Muscle layer of duodenum (tissue), 2 donors: ENCODE data around the gene SERINC1.

Source experiments
- H3K27ac ChIP-seq: one replicate; pipeline ENCODE4 v1.7.0; 2013; ENCODE audit warnings: mild to moderate bottlenecking, low read length
- H3K27me3 ChIP-seq: one replicate; pipeline ENCODE4 v1.7.0; 2013; ENCODE audit warnings: low read depth, mild to moderate bottlenecking, control low read depth, low read length
- H3K36me3 ChIP-seq, 2 donors: one replicate each; pipeline ENCODE4 v1.7.0; 2013; ENCODE audit warnings: low read length in 2 of 2, control low read depth in 1 of 2, mild to moderate bottlenecking in 1 of 2; ENCODE audit not compliant: insufficient read depth in 2 of 2, control insufficient read depth in 1 of 2
- H3K4me1 ChIP-seq, 2 donors: one replicate each; pipeline ENCODE4 v1.7.0; 2013; ENCODE audit warnings: low read length in 2 of 2, mild to moderate bottlenecking in 2 of 2, control low read depth in 1 of 2, moderate library complexity in 1 of 2; ENCODE audit not compliant: insufficient read depth in 2 of 2, control insufficient read depth in 1 of 2
- H3K4me3 ChIP-seq, 2 donors: one replicate each; pipeline ENCODE4 v1.7.0; 2013; ENCODE audit warnings: low read length in 2 of 2, low read depth in 1 of 2, mild to moderate bottlenecking in 1 of 2
- H3K9me3 ChIP-seq, 2 donors: one replicate each; pipeline ENCODE4 v1.7.0; 2013; ENCODE audit warnings: low read length in 2 of 2, control low read depth in 1 of 2, mild to moderate bottlenecking in 1 of 2; ENCODE audit not compliant: control insufficient read depth in 1 of 2
- donor health status: healthy.

The SERINC1 gene

DNA sequence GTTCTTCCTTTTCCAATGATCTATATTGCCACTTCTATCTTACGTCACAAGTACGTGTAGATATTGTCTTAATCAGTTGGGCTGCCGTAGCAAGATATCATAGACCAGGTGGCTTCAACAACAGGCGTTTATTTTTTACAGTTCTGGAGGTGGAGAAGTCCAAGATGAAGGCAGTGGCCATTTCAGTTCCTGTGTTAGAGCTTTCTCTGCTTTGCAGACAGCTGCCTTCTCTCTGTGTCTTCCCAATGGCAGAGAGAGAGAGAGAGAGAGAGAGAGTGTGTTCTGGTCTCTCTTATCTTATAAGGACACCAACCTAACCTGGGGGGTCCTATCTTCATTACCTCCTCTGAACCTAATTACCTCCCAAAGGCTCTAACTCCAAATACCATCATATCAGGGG, 63.9 kb downstream of the SERINC1 start:
- peaks cover 0 to 17% of the 10 kb centered on the region in 2 donors for H3K4me1 ChIP-seq
- no peaks in the 10 kb centered on the region for H3K9me3 ChIP-seq
- no peaks in the 10 kb centered on the region for H3K36me3 ChIP-seq
- no peaks in the 10 kb centered on the region for H3K27me3 ChIP-seq
- no peak overlapping the region for H3K27ac ChIP-seq
- H3K4me3 ChIP-seq: no peak overlapping the region

DNA sequence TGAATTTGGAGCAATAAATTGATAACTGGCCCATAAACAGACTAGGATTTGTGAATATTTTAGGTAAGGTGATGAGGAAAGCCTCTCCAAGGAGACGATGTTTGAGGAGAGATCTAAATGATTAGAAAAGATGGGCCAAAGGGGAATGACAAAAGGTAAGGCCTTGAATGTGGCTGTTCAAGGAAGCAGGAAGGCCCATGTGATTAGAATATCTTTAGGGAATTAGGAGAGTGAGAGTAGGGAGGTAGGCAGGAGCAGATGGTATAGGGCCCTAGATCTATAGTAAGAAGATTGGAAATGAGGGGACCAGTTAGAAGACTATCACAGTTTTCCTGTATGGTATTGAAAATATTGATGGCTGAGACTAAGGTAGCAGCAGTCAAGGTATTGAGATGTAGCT, 65.4 kb downstream of the SERINC1 start:
- no peaks in the 10 kb centered on the region for H3K9me3 ChIP-seq
- peaks cover 0 to 17% of the 10 kb centered on the region in 2 donors for H3K4me1 ChIP-seq
- no peak overlapping the region for H3K27ac ChIP-seq
- no peak overlapping the region for H3K4me3 ChIP-seq
- H3K27me3 ChIP-seq: no peaks in the 10 kb centered on the region
- no peaks in the 10 kb centered on the region for H3K36me3 ChIP-seq

DNA sequence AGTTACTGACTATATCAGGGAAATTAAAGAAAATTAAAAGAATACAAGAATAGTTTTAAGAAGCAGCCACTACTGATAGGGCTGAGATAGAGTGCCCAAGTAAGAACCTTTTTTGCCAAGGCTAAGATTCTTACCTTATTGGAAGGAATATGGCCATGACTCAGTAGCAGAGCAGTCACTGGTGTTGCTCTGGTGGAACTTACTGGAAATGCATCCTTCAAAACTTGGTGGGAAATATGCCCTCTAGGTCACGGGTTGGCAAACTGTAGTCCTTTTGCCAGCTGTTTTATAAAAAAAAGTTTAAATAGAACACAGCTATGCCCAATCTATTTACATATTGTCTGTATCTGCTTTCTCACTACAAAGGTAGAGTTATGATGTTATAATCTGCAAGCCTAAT, 66.2 kb downstream of the SERINC1 start:
- Histone ChIP-seq H3K4me1 (peaks cover 6 to 17% of the 10 kb centered on the region in 2 donors), H3K36me3 (no peaks in the 10 kb centered on the region), H3K27ac (no peak overlapping the region), H3K4me3 (no peak overlapping the region), H3K9me3 (no peaks in the 10 kb centered on the region), H3K27me3 (no peaks in the 10 kb centered on the region)

DNA sequence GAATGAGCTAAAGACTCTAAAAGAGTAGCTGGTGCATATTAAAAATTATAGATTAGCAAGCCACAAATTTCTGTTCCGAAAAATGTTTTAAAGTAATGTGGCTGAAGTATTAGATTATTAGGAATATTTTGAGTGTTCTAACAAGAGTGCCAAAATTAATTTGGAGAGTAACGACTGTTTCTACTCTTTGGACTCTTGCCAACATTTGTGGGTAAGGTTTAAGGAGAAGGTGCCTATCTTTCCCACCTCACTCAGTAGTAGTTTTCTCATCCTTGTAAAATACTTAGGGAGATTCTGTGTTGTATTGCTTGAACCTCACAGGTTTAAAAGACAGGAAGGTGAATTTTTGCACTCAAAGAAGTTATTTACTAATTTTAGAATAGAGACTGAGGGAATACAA, 67.2 kb downstream of the SERINC1 start:
- H3K27me3 ChIP-seq: no peaks in the 10 kb centered on the region
- H3K36me3 ChIP-seq: no peaks in the 10 kb centered on the region
- H3K4me3 ChIP-seq: no peak overlapping the region
- H3K27ac ChIP-seq: no peak overlapping the region
- peaks cover 6 to 17% of the 10 kb centered on the region in 2 donors for H3K4me1 ChIP-seq
- H3K9me3 ChIP-seq: no peaks in the 10 kb centered on the region

DNA sequence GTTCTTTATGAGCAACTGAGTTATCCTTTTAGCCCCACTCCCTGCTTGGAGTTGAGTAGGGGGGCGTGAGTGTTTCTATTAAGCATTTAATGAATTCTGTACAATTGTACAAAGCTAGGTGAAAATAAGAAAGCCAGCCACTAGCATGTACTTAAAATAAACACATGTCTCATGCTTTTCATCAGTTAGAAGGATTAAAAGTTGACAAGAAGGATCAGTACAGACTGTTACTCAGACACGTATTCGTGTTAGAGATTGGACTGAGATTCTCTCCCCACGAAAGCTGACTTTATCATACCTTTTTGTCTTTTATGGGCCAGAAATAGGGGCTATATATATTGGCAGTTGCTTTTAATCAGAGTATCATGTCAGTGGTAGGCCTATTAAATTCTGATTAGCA, 70.5 kb downstream of the SERINC1 start:
- H3K27ac ChIP-seq: no peak overlapping the region
- peak overlapping the region; percentile 71 to 97 for H3K4me3 ChIP-seq
- no peaks in the 10 kb centered on the region for H3K27me3 ChIP-seq

DNA sequence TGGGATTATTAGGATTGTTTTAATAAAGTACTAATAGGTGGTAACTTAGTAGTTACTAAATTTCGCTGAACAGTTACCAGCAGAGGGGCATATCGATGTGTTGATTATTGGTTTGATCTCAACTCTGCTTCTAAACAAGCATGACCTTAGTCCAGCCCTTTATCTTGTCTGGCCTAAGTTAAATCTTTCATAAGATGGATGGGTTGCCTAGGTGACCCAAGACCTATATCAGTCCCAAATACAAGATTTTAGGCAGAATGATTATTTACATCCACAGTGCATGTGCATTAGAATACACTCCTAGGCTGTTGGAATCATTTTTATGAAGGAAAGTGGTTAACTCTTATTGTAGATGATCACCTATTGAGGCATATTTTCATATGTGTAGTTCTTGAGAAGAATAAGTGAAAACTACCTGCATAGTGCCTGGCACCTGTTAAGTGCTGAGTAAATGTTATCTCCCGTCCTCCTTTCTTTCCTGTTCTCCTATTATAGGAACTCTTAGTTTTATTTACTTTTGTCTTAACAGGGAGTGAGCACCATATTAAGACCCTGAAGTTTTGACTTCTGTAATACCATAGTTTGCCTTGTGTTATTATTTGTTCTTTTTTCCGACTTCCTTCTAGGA, 71.0 kb downstream of the SERINC1 start:
- H3K4me1 ChIP-seq: peaks cover 11 to 13% of the 10 kb centered on the region in 2 donors
- no peaks in the 10 kb centered on the region for H3K9me3 ChIP-seq
- no peak overlapping the region for H3K27ac ChIP-seq
- peak overlapping the region; percentile 71 to 97 for H3K4me3 ChIP-seq
- no peaks in the 10 kb centered on the region for H3K36me3 ChIP-seq
- H3K27me3 ChIP-seq: no peaks in the 10 kb centered on the region

More for the DNA sequence above, 70.5 kb downstream of the SERINC1 start:
- peaks cover 11 to 17% of the 10 kb centered on the region in 2 donors for H3K4me1 ChIP-seq
- no peaks in the 10 kb centered on the region for H3K36me3 ChIP-seq
- no peaks in the 10 kb centered on the region for H3K9me3 ChIP-seq

DNA sequence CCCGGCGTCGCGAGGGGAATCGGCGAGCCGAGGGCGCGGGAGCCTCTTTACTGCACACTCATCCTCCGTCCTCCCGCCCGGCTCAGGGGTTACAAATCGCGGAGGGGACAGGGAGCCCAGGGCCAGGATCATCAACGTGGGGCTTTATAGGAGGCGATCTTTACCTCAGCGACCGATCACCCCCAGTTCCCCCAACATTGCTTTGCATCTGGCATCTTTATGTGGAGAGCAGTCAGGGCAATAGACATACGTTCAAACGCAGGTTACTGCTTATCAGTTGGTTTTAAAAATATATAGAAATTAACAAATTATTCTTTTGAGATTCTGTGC, 71.5 kb downstream of the SERINC1 start:
- H3K27ac ChIP-seq: no peak overlapping the region
- H3K4me3 ChIP-seq: peak overlapping the region; percentile 71 to 97
- H3K9me3 ChIP-seq: no peaks in the 10 kb centered on the region
- H3K27me3 ChIP-seq: no peaks in the 10 kb centered on the region
- no peaks in the 10 kb centered on the region for H3K36me3 ChIP-seq
- peaks cover 11 to 12% of the 10 kb centered on the region in 2 donors for H3K4me1 ChIP-seq

DNA sequence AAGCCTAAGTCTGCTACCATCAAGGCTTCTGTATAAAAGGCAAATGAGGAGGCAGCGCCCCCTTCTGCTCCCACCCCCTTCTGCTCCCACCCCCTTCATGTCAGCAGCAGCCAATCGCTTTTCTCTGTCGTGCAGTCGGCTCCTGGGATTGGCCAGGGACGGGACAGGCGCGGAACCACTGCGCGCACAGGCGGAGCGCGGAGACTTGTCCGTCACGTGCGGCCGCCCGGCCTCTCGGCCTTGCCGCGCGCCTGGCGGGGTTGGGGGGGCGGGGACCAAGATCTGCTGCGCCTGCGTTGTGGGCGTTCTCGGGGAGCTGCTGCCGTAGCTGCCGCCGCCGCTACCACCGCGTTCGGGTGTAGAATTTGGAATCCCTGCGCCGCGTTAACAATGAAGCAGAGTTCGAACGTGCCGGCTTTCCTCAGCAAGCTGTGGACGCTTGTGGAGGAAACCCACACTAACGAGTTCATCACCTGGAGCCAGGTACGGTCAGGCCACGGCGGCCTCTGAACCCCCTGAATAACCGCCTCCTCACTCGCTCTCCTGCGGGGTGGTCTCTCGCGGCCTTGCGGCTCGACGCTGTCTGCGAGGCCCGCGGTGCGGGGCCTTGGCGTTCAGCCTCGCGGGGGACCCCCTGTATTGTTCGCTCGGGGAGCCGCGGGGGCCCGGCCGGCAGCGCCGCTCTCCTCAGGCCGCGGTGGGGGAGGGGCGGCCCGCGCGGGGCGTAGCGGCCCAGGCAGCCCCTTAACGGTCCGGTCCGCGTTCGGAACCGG, 72.1 kb downstream of the SERINC1 start, which contains the start of gene HSF2:
Gene HSF2, plus strand, starts transcription at position 305 of the 773 bp plus-strand sequence. Its CDS starts 86 bp downstream, at position 391.
- Histone ChIP-seq H3K36me3 (no peaks in the 10 kb centered on the region), H3K4me1 (peaks cover 11 to 15% of the 10 kb centered on the region in 2 donors), H3K27me3 (no peaks in the 10 kb centered on the region), H3K4me3 (peak within 1 kb of the TSS; percentile 71 to 97), H3K9me3 (no peaks in the 10 kb centered on the region), H3K27ac (peak within 1 kb of the TSS; percentile 65)

DNA sequence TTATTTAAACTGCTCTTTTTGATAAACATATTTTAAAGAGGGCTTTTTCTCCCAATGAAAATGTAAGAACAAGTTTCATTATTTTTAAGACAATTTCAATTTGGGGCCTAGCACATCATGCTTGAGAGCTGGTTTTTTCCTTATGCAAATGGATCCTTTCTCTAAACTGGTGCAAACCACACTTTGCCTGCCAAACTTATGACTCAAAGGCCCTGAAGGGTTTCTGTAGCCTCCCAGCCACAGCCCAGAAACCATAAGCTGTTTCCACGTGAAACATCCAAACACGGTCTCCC, 72.6 kb downstream of the SERINC1 start:
- Histone ChIP-seq H3K4me1 (peaks cover 11 to 15% of the 10 kb centered on the region in 2 donors), H3K27me3 (no peaks in the 10 kb centered on the region), H3K27ac (peak overlapping the region; percentile 35), H3K4me3 (peak overlapping the region; percentile 44 to 97), H3K9me3 (no peaks in the 10 kb centered on the region), H3K36me3 (no peaks in the 10 kb centered on the region)

DNA sequence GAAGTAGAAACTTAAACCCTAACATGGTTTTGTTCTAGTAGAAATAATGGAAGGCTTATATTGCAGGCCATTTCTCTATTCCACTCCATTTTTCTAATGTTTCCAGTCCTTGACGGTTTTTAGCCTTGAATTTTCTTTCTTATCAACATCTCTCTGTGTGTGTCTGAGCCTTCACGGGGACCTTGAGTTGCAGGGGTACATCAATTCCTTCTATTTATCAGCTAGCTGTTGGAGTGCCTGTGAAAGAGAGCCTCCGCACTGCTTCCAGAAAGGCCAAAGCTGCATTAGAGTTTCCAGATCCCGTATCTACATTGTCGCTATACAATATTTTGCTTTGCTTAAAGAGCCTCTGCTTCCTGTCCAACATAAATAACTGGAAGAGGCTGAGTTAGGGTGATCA, 77.6 kb downstream of the SERINC1 start:
- no peak overlapping the region for H3K4me3 ChIP-seq
- peaks cover 4 to 30% of the 10 kb centered on the region in 2 donors for H3K4me1 ChIP-seq
- H3K27me3 ChIP-seq: no peaks in the 10 kb centered on the region
- peak overlapping the region; percentile 3 for H3K27ac ChIP-seq
- no peaks in the 10 kb centered on the region for H3K36me3 ChIP-seq
- H3K9me3 ChIP-seq: no peaks in the 10 kb centered on the region

DNA sequence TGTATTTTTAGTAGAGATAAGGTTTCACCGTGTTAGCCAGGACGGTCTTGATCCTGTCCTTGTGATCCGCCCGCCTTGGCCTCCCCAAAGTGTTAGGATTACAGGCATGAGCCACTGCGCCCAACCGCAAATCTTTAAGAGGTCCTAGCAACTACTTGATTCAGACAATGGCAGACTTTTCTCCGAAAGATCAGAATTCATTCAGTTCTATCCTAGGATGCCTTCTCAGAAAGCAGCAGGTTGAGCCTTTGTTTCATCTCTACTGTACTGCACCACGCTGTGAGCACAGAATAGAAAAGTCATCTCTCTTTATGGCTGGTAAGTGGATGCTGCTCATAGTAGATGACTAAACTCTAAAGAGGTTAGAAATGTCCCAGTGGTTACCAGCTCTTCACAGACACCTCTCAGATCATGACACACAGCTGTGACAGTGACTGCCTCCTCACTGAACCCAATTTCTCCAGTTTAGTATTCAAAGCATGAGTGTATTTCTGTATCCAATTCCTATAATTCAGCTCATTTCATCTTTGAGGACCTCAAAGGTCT, 78.2 kb downstream of the SERINC1 start:
- peak overlapping the region; percentile 3 for H3K27ac ChIP-seq

More for the DNA sequence above, 78.2 kb downstream of the SERINC1 start:
- H3K4me3 ChIP-seq: no peak overlapping the region
- H3K9me3 ChIP-seq: no peaks in the 10 kb centered on the region
- no peaks in the 10 kb centered on the region for H3K36me3 ChIP-seq
- no peaks in the 10 kb centered on the region for H3K27me3 ChIP-seq
- peaks cover 0 to 32% of the 10 kb centered on the region in 2 donors for H3K4me1 ChIP-seq
